GM18508 (cell line): ENCODE results near the gene HHIPL1.

Source experiments
- ATAC-seq: cut with Tn5 transposase; IDR thresholded peaks from one replicate; pipeline ENCODE4 v1.9.1; 2021; ENCODE audit warnings: moderate number of reproducible peaks; ENCODE audit not compliant: insufficient read depth, unreplicated experiment

Gene HHIPL1

GRCh38 chr14:99609245-99610170 lies 35.4 kb upstream of the HHIPL1 start:
- no peak for ATAC-seq

GRCh38 chr14:99611646-99612045 lies 33.3 kb upstream of the HHIPL1 start:
- no peak for ATAC-seq

- no peak for ATAC-seq
Observed at GRCh38 chr14:99612071-99612737, 32.7 kb upstream of the HHIPL1 start.

- ATAC-seq = no peak
Observed at GRCh38 chr14:99612738-99613330, 32.1 kb upstream of the HHIPL1 start.

GRCh38 chr14:99615497-99616157 lies 29.3 kb upstream of the HHIPL1 start:
- no peak for ATAC-seq

- no peak for ATAC-seq
Observed at GRCh38 chr14:99616832-99617800, 27.8 kb upstream of the HHIPL1 start.

GRCh38 chr14:99619835-99620834 lies 24.8 kb upstream of the HHIPL1 start:
- ATAC-seq = no peak

- no peak for ATAC-seq
Observed at GRCh38 chr14:99621948-99622347, 23.0 kb upstream of the HHIPL1 start.

- no peak for ATAC-seq
Observed at GRCh38 chr14:99624024-99624423, 20.9 kb upstream of the HHIPL1 start.

- no peak for ATAC-seq
Observed at GRCh38 chr14:99624971-99625370, 20.0 kb upstream of the HHIPL1 start.

- no peak for ATAC-seq
Observed at GRCh38 chr14:99625476-99625875, 19.5 kb upstream of the HHIPL1 start.

GRCh38 chr14:99626041-99626648 lies 18.8 kb upstream of the HHIPL1 start:
- ATAC-seq = no peak

GRCh38 chr14:99627100-99627499 lies 17.8 kb upstream of the HHIPL1 start:
- ATAC-seq = no peak

- no peak for ATAC-seq
Observed at GRCh38 chr14:99627510-99628381, 17.2 kb upstream of the HHIPL1 start.

- ATAC-seq = no peak
Observed at GRCh38 chr14:99628887-99629618, 15.9 kb upstream of the HHIPL1 start.

- ATAC-seq = no peak
Observed at GRCh38 chr14:99630202-99630601, 14.7 kb upstream of the HHIPL1 start.
